Measurements from ENCODE around the gene C9orf152.
"Not testable (repeated sequence)": the region's sequence is repeated elsewhere in the genome, so short reads cannot be mapped to it uniquely, and the experiment has no call there.

- not testable (repeated sequence) for TF ChIP-seq CTCF, POLR2A (IDR thresholded peaks at IDR 0.05)
Observed at GRCh38 chr9:110196084-110196499, 11.9 kb downstream of the C9orf152 start.

Measured in esophagus squamous epithelium (tissue), 4 donors.